ENCODE results near the gene PAM16.

PAM16 gene

GRCh38 chr16:4384509-4384942 is 33.4 kb upstream of the PAM16 start:
- Histone ChIP-seq H3K27me3 (no peaks in the 10 kb centered on the region), H3K4me3 (no peak overlapping the region), H3K4me2 (peak overlapping the region; percentile 77), H3K9me3 (no peaks in the 10 kb centered on the region), H3K4me1 (peaks cover 60% of the 10 kb centered on the region), H4K20me1 (peaks cover 89% of the 10 kb centered on the region), H3K36me3 (peaks cover 84% of the 10 kb centered on the region), H3K9ac (peak overlapping the region; percentile 54; the same call in 1 of the 2 replicates), H3K27ac (peak overlapping the region; percentile 73)
- TF ChIP-seq Cebpa-rat (IDR thresholded peaks at IDR 0.05): no peak

DNA sequence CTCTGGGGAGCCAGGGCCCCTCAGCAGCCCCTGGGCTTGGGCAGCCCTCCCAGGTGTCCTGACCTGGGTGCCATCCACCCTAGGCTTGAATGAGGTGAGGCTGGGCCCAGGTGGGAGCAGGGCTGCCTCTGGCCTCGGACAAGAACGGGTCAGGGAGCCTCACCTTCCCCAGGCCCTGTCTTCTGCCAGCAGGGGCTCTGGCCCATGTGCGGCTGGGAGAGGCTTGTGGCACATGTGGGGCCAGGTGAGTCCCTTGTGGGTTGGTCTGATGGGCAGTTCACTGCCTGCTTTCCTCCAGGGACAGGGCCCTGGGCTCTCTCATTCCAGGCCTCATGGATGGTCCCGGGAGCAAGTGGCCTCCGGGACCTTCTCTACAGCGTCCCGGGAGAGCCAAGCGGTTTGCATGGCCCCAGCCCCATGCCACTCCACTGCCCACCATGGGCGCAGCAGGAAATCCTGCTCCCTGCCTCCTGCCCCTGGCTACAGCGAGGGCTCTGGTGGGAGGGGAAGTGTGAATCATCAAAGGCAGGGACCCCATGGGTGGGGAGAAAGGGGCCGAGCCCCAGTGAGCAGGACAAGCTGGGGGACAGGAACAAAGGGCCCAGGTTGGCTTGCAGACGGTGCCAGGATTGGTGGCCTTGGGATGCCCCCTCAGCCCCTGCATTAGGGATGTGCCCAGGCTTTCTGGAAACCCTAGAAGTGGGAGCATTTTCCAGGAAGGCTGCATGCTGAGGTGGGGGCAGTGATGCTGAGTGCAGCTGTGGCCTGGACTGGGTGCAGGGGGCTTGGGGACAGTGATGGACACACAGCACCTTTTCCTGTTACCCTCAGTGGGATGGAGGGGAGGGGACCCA is 32.7 kb upstream of the PAM16 start:
- no peak overlapping the region for H3K4me3 ChIP-seq
- peak overlapping the region; percentile 73 for H3K27ac ChIP-seq
- no peaks in the 10 kb centered on the region for H3K9me3 ChIP-seq
- H3K36me3 ChIP-seq: peaks cover 84% of the 10 kb centered on the region
- peaks cover 60% of the 10 kb centered on the region for H3K4me1 ChIP-seq
- no peaks in the 10 kb centered on the region for H3K27me3 ChIP-seq
- no peak for TF ChIP-seq Cebpa-rat (IDR thresholded peaks at IDR 0.05)
- peaks cover 89% of the 10 kb centered on the region for H4K20me1 ChIP-seq
- peak overlapping the region; percentile 54 for H3K9ac ChIP-seq
- H3K4me2 ChIP-seq: peak overlapping the region; percentile 77

DNA sequence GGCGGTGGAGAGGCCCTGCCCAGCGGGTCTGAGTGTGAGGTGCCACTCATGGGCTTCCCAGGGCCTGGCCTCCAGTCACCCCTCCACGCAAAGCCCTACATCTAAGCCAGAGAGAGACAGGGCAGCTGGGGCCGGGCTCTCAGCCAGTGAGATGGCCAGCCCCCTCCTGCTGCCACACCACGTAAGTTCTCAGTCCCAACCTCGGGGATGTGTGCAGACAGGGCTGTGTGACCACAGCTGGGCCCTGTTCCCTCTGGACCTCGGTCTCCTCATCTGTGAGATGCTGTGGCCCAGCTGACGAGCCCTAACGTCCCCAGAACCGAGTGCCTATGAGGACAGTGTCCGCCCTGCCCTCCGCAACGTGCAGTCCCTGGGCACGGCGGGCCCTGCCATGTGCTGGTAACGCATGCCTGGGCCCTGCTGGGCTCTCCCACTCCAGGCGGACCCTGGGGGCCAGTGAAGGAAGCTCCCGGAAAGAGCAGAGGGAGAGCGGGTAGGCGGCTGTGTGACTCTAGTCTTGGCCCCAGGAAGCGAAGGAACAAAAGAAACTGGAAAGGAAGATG is 31.8 kb upstream of the PAM16 start:
- Histone ChIP-seq H3K27ac (peak overlapping the region; percentile 73), H3K9ac (peak overlapping the region; percentile 54; the same call in 1 of the 2 replicates), H4K20me1 (peaks cover 93% of the 10 kb centered on the region), H3K4me2 (peak overlapping the region; percentile 77), H3K4me1 (peaks cover 69% of the 10 kb centered on the region), H3K27me3 (no peaks in the 10 kb centered on the region), H3K9me3 (no peaks in the 10 kb centered on the region), H3K4me3 (no peak overlapping the region), H3K36me3 (peaks cover 84% of the 10 kb centered on the region)
- no peak for TF ChIP-seq Cebpa-rat (IDR thresholded peaks at IDR 0.05)

GRCh38 chr16:4381935-4382794 is 31.0 kb upstream of the PAM16 start:
- Histone ChIP-seq H3K4me1 (peaks cover 76% of the 10 kb centered on the region), H3K9ac (no peak overlapping the region; the same call in 1 of the 2 replicates), H3K4me3 (no peak overlapping the region), H3K27me3 (no peaks in the 10 kb centered on the region), H4K20me1 (peaks cover 99% of the 10 kb centered on the region), H3K36me3 (peaks cover 79% of the 10 kb centered on the region), H3K27ac (peak overlapping the region; percentile 73), H3K4me2 (peak overlapping the region; percentile 77; the same call in 1 of the 2 replicates), H3K9me3 (no peaks in the 10 kb centered on the region)
- TF ChIP-seq Cebpa-rat (IDR thresholded peaks at IDR 0.05): no peak

DNA sequence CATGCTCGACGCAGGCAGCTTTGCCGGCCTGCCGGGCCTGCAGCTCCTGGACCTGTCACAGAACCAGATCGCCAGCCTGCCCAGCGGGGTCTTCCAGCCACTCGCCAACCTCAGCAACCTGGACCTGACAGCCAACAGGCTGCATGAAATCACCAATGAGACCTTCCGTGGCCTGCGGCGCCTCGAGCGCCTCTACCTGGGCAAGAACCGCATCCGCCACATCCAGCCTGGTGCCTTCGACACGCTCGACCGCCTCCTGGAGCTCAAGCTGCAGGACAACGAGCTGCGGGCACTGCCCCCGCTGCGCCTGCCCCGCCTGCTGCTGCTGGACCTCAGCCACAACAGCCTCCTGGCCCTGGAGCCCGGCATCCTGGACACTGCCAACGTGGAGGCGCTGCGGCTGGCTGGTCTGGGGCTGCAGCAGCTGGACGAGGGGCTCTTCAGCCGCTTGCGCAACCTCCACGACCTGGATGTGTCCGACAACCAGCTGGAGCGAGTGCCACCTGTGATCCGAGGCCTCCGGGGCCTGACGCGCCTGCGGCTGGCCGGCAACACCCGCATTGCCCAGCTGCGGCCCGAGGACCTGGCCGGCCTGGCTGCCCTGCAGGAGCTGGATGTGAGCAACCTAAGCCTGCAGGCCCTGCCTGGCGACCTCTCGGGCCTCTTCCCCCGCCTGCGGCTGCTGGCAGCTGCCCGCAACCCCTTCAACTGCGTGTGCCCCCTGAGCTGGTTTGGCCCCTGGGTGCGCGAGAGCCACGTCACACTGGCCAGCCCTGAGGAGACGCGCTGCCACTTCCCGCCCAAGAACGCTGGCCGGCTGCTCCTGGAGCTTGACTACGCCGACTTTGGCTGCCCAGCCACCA is 30.2 kb upstream of the PAM16 start:
- Histone ChIP-seq H3K4me2 (no peak overlapping the region), H3K9me3 (no peaks in the 10 kb centered on the region), H3K36me3 (peaks cover 71% of the 10 kb centered on the region), H4K20me1 (peaks cover 98% of the 10 kb centered on the region), H3K27me3 (no peaks in the 10 kb centered on the region), H3K27ac (no peak overlapping the region), H3K4me1 (peaks cover 78% of the 10 kb centered on the region), H3K4me3 (no peak overlapping the region), H3K9ac (no peak overlapping the region)
- 0 out of 2 replicates have a peak, but pooled peaks have one; percentile 27 for TF ChIP-seq Cebpa-rat (IDR thresholded peaks at IDR 0.05)

DNA sequence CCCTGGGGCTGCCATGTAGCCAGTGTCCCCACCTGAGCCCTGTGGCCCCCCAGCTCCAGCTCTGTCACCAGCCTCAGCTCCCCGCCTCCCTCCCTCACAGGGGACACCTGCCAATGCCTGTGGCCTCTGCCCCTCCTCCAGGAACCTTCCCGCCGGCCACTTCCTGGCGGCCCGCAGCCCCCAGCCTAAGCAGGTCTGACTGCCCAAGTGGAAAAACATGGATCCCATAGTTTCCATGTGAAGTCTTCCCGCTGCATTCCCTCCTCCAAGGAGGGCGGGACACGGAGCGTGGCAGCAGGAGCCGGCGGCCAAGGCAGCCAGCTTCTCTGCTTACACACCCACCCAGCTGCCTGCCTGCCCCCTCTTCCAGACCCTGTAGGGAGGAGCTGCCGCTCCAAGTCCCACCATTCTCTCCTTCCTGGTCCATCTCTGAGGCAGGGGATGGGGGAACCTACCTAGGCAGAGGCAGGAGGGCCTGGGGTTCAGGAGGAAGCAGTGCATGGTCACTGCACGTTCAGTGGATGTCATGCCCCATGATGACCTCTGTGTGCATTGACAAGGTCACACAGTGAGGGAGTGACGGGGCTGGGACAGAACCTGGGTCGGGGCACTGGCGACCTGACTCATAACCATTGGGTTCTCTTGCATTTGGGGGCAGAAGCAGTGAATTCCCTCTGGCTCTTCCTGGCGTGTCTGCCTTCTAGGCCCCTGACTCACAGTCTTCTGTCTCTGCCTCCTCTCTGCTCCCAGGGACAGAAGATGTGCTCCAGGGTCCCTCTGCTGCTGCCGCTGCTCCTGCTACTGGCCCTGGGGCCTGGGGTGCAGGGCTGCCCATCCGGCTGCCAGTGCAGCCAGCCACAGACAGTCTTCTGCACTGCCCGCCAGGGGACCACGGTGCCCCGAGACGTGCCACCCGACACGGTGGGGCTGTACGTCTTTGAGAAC is 29.3 kb upstream of the PAM16 start:
- H3K4me3 ChIP-seq: no peak overlapping the region
- peaks cover 78% of the 10 kb centered on the region for H3K4me1 ChIP-seq
- no peaks in the 10 kb centered on the region for H3K9me3 ChIP-seq
- TF ChIP-seq Cebpa-rat (IDR thresholded peaks at IDR 0.05): no peak
- H3K27ac ChIP-seq: no peak overlapping the region
- no peak overlapping the region for H3K9ac ChIP-seq
- H3K27me3 ChIP-seq: no peaks in the 10 kb centered on the region
- H3K4me2 ChIP-seq: no peak overlapping the region
- peaks cover 98% of the 10 kb centered on the region for H4K20me1 ChIP-seq
- peaks cover 69% of the 10 kb centered on the region for H3K36me3 ChIP-seq

GRCh38 chr16:4378999-4379690 is 28.0 kb upstream of the PAM16 start:
- H3K4me3 ChIP-seq: no peak overlapping the region
- no peaks in the 10 kb centered on the region for H3K9me3 ChIP-seq
- H3K27ac ChIP-seq: no peak overlapping the region
- H3K27me3 ChIP-seq: no peaks in the 10 kb centered on the region
- no peak for TF ChIP-seq Cebpa-rat (IDR thresholded peaks at IDR 0.05)
- peaks cover 65% of the 10 kb centered on the region for H3K36me3 ChIP-seq
- H3K4me1 ChIP-seq: peaks cover 78% of the 10 kb centered on the region
- H3K9ac ChIP-seq: no peak overlapping the region
- peaks cover 99% of the 10 kb centered on the region for H4K20me1 ChIP-seq
- H3K4me2 ChIP-seq: no peak overlapping the region
